NB4 (cell line): ENCODE measurements around the gene SUFU.

ENCODE experiments used
- MYC ChIP-seq: IDR thresholded peaks from 2 replicates; pipeline ENCODE4 v1.6.1; 2011; ENCODE audit warnings: low read depth, low read length
- POLR2A ChIP-seq: IDR thresholded peaks from 2 replicates; pipeline ENCODE4 v1.6.1; 2011; ENCODE audit warnings: mild to moderate bottlenecking; ENCODE audit not compliant: insufficient read length; ENCODE audit errors: extremely low read depth
- TF ChIP-seq, protein P1 (sequence below): IDR thresholded peaks from one replicate; pipeline ENCODE4 v1.5.1; 2012; ENCODE audit warnings: low read depth, low read length

DNA sequence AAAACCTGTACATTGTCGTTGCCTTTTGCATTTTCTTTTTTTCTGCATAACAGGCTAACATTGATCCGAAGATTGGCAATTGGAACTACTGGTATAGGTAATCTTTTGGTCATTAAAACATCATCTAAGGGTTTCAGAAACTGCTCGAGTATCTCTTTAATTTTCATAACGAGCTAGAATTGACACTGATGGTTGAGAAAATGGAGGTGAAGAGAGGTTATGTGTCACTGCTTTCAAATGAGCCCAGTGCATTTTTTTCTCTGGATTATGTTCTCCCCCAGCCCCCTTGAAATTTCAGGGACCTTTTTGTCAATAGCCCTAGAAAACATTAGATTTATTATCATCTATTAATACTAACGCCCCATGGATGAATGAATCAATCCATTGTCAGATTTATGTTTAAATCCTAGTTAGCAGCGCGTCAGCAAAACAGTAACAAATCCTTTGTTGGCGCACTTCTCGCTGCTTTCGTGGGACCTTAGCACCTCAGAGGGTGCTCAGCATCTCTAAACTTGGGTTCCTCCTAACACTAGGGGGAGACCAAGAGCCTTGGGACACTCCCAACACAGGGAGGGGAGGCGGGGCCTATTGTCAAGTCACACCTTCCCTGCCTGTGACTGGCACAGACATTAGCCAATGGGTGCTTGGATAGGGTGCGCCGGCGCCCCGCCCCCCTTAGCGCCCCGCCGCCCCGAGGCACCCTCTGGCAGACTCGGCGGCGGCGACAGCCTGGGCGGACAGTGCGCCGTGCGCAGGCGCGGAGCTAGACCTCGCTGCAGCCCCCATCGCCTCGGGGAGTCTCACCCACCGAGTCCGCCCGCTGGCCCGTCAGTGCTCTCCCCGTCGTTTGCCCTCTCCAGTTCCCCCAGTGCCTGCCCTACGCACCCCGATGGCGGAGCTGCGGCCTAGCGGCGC lies at the start of gene SUFU:
- TF ChIP-seq, protein P1, sequence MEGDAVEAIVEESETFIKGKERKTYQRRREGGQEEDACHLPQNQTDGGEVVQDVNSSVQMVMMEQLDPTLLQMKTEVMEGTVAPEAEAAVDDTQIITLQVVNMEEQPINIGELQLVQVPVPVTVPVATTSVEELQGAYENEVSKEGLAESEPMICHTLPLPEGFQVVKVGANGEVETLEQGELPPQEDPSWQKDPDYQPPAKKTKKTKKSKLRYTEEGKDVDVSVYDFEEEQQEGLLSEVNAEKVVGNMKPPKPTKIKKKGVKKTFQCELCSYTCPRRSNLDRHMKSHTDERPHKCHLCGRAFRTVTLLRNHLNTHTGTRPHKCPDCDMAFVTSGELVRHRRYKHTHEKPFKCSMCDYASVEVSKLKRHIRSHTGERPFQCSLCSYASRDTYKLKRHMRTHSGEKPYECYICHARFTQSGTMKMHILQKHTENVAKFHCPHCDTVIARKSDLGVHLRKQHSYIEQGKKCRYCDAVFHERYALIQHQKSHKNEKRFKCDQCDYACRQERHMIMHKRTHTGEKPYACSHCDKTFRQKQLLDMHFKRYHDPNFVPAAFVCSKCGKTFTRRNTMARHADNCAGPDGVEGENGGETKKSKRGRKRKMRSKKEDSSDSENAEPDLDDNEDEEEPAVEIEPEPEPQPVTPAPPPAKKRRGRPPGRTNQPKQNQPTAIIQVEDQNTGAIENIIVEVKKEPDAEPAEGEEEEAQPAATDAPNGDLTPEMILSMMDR: peak; percentile 95
- TF ChIP-seq POLR2A (peak; percentile 87), MYC (no peak; the same call in 1 of the 2 replicates)
